ENCODE measurements around the gene DR1. TPM values are rescaled to one million over a fixed set of nuclear protein-coding genes. Genes with fewer than 3 reads are reported as not detected.
A peak's percentile ranks its signal among the peaks of the same experiment; 100 is the strongest.

Gene DR1
- polyA plus RNA-seq, 3 donors from 2014 or later, result 48.0 to 87.9 (median 80.5) TPM

DNA sequence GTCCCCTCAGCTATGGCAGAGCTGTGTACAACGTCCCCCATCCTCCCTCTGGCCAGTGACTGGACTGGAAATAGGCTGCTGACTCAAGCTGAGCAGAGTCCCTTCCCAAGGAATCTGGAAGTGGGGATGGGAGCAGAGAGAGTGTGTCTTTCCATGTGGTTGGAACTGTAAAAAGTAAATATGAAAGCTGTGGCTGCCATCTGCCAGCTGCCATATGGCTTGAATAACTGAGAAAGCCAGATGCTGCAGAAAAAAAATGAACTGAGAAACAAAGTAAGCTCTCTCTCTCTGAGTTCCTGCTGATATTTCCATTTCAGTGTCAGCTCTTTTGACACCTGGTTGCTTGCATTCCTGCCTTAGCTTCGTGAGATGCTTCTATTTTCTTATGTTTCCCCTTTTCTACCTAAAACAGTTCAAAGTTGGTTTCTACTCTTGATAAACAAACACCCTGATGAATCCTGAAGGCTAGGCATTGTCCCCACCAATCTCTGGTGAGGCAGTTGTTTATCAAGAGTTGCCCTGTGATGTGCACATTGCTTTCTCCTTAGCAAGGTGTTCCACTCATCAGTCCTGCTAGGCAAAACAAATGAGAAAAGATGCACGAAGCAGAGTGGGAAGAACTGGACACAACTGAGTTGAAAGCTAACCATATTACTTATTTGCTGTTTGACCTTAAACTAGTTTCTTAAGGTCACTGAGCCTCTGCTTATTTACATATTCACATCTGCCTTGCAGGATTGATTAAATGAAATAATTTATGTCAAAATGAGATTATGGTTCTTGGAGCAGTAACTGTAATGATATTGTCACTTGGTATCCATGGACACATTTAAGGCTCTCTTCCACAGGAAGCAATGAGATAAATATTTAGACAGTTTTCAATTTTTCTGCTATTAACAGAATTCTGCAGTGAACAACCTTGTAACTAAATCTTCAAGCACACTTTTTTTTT is 16.6 kb upstream of the DR1 start:
- DNase-seq, result no peak
- Mint-ChIP-seq H3K9me3 (no peaks in the 10 kb centered on the region), H3K27me3 (ENCODE audit: low read depth in 3 of 3) (peaks cover 0 to 1% (median 0%) of the 10 kb centered on the region in 3 donors), H3K4me1 (no peaks in the 10 kb centered on the region), H3K36me3 (peaks cover 0 to 16% (median 7%) of the 10 kb centered on the region in 3 donors), H3K4me3 (no peak overlapping the region), H3K27ac (no peak overlapping the region)

DNA sequence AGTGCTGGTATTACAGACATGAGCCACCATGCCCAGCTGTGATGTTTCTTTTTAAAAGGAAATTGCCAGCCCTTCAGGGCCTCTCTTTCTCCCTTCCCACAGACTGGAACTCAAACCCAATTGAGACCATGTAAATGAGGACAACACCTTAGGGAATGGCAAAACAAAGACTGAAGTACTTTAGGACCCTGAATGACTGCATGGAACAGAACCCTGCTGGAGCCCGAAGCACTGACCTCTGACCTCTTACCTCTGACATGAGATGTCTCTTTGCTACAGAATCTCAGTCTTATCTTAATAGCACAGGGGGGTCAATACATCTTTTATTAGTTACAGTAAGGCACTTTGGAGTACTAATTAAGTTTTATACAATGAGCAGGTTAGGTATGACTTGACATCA is 15.5 kb upstream of the DR1 start:
- Mint-ChIP-seq H3K36me3 (peaks cover 0 to 9% (median 7%) of the 10 kb centered on the region in 3 donors), H3K4me3 (no peak overlapping the region), H3K27ac (no peak overlapping the region), H3K9me3 (no peaks in the 10 kb centered on the region), H3K4me1 (no peaks in the 10 kb centered on the region), H3K27me3 (ENCODE audit: low read depth in 3 of 3) (peaks cover 0 to 1% (median 0%) of the 10 kb centered on the region in 3 donors)
- DNase-seq, result no peak

DNA sequence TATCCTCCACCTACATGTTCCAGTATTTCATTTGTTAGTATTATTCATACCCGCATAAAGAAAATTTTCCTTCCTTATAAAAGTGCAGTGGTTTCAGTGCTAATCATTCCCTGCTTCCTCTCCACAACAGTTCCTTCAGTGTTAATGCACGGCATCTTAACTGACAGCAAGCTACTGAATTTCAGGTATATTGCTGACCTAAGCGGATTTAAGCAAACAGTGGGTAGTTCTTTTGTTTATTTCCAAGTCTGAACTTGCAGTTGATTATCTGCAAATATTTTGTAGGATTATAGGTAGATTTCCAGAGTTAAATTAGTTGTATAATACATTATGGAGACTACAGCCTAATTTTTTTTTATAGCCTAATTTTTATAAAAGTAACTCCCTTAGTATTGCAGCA is 15.1 kb upstream of the DR1 start:
- H3K36me3 Mint-ChIP-seq, result peaks cover 0 to 8% (median 7%) of the 10 kb centered on the region in 3 donors
- no peaks in the 10 kb centered on the region for H3K9me3 Mint-ChIP-seq
- H3K4me1 Mint-ChIP-seq, result no peaks in the 10 kb centered on the region

DNA sequence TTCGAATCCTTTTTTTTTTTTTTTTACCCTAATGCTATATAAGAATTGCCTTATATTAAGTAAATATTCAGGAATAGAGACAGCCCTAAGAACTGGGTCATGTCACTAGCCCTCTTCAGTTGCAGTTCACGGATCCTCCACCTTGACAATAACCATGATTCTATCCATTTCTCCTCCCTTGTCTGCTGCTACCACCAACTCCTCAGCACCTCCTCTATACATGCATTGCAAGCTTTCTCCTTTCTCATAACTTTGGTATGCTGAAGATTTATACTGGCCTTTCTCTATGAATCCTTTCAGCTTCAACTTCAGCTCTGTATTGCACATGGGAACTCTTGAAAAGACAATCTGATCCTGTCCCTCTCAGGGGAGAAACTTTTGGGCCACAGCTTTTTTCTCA is 14.3 kb upstream of the DR1 start:
- H3K9me3 Mint-ChIP-seq, result no peaks in the 10 kb centered on the region
- H3K27ac Mint-ChIP-seq, result no peak overlapping the region

More for the DNA sequence above, 15.1 kb upstream of the DR1 start:
- Mint-ChIP-seq H3K27ac (no peak overlapping the region), H3K27me3 (ENCODE audit: low read depth in 3 of 3) (peaks cover 0 to 1% (median 0%) of the 10 kb centered on the region in 3 donors), H3K4me3 (no peak overlapping the region)
- DNase-seq, result no peak

DNA sequence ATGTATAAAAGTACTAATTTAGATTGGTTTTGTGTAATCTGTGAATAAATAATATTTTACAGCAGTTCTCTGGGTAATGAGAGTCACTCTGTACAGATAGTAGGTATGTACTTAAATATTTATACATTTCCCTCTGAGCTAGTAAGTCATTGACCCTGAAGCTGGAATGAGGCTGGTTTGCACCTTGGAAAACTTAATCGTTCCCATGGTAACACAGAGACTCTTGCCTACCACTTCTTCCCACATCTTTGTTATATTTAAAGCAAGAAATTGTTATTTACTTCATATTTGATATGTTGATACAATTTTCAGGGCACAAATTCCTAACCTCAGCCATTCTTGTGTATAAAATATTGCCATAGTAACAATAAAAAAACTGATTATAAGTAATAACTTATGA is 13.3 kb upstream of the DR1 start:
- H3K4me3 Mint-ChIP-seq, result no peak overlapping the region
- peaks cover 0 to 1% (median 0%) of the 10 kb centered on the region in 3 donors for H3K27me3 Mint-ChIP-seq (ENCODE audit: low read depth in 3 of 3)
- no peaks in the 10 kb centered on the region for H3K9me3 Mint-ChIP-seq
- DNase-seq, result no peak
- H3K27ac Mint-ChIP-seq, result no peak overlapping the region
- H3K4me1 Mint-ChIP-seq, result no peaks in the 10 kb centered on the region
- H3K36me3 Mint-ChIP-seq, result peaks cover 0 to 8% (median 4%) of the 10 kb centered on the region in 3 donors

More for the DNA sequence above, 14.3 kb upstream of the DR1 start:
- peaks cover 0 to 8% (median 5%) of the 10 kb centered on the region in 3 donors for H3K36me3 Mint-ChIP-seq
- no peak for DNase-seq
- H3K27me3 Mint-ChIP-seq (ENCODE audit: low read depth in 3 of 3), result peaks cover 0 to 1% (median 0%) of the 10 kb centered on the region in 3 donors
- no peak overlapping the region for H3K4me3 Mint-ChIP-seq
- H3K4me1 Mint-ChIP-seq, result no peaks in the 10 kb centered on the region

DNA sequence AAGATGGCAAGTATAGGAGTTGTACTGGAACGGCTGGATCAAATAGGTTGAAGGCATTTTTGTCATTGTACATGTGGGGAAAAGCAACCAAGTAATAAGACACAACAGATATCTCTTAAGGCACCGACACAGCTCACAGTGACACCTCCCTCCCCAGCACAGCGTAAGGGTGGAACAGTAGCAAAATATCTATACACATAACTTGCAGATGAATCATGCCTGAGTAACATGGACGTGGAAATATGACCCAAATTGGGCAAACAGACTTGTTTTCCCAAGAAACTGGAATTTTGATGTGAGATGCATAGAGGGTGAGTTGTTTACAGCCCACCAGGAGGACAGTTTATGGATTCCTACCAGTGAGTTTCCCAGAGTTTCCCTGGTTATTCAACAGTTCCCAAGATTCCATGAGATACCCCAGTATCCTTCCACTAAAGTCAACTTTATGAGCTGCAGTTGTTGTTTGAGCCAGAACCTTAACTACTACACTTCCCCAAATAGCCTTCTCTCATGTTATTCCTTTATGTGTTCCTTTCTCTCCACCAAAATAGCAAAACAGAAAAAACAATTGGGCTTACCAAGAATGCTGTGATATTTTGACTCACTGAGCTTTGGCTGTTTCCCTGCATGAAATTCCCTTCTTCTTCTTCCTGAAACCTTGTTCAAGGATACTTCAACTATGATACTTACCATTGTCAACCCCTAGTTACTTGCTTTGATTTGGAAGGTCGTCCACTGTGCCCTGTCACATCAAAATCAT is 7.1 kb upstream of the DR1 start:
- H3K4me3 Mint-ChIP-seq, result no peak overlapping the region

DNA sequence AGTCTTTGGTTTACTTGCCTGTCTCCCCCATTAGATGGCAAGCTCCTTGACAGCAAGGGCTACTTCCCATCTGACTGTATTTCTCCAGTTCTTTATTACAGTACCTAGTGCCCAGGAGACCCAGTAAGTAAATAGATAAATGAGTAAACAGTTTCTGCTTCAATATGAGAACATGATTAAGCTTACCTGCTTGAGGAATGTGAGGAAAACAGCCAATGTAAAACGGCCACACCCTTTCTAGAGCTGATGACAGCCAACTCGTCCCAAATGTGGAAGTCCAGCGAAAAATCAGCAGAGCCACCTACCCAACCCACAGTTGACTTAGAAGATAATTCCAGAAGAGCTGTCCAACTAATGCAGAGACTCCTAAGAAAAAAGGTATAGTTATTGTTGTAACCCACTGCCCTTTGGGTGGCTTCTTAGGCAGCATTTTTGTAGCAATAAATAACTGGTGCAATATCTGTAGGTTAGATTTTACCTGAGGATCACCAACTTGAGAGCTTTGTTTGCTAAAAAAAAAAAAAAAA is 6.5 kb upstream of the DR1 start:
- no peak for DNase-seq
- H3K27me3 Mint-ChIP-seq (ENCODE audit: low read depth in 3 of 3), result no peaks in the 10 kb centered on the region
- H3K4me3 Mint-ChIP-seq, result no peak overlapping the region
- peaks cover 10 to 13% (median 12%) of the 10 kb centered on the region in 3 donors for H3K36me3 Mint-ChIP-seq
- no peak overlapping the region for H3K27ac Mint-ChIP-seq
- H3K9me3 Mint-ChIP-seq, result no peaks in the 10 kb centered on the region
- H3K4me1 Mint-ChIP-seq, result no peaks in the 10 kb centered on the region

More for the DNA sequence above, 7.1 kb upstream of the DR1 start:
- peaks cover 10 to 13% (median 12%) of the 10 kb centered on the region in 3 donors for H3K36me3 Mint-ChIP-seq
- peak overlapping the region in 1 of 6 donors; percentile 6 for H3K27ac Mint-ChIP-seq
- H3K9me3 Mint-ChIP-seq, result no peaks in the 10 kb centered on the region
- H3K4me1 Mint-ChIP-seq, result no peaks in the 10 kb centered on the region
- DNase-seq, result no peak
- peaks cover 0 to 1% (median 0%) of the 10 kb centered on the region in 3 donors for H3K27me3 Mint-ChIP-seq (ENCODE audit: low read depth in 3 of 3)

DNA sequence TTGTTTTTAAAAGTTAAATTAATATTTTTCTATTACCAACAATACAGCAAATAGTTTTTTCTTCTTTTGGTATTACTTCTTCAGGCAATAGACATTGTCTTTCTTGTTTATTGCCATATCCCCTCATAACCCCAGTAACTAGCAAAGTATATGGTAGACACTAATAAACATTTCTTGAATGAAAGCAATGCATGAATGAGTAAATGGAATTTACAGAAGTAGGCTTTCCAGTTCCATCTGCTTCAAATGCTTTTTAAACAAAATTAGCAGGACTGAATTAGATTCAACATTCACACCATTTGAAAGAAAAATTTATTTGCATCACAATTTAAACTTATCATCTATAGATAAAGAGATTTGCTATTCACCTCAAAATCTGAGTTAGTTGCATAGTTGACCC is 5.6 kb upstream of the DR1 start:
- Mint-ChIP-seq H3K4me3 (no peak overlapping the region), H3K4me1 (peaks cover 3 to 4% of the 10 kb centered on the region in 2 donors), H3K27me3 (ENCODE audit: low read depth in 3 of 3) (peaks cover 0 to 3% (median under 1%) of the 10 kb centered on the region in 3 donors), H3K36me3 (peaks cover 10 to 13% (median 12%) of the 10 kb centered on the region in 3 donors), H3K9me3 (no peaks in the 10 kb centered on the region), H3K27ac (no peak overlapping the region)
- DNase-seq, result no peak

DNA sequence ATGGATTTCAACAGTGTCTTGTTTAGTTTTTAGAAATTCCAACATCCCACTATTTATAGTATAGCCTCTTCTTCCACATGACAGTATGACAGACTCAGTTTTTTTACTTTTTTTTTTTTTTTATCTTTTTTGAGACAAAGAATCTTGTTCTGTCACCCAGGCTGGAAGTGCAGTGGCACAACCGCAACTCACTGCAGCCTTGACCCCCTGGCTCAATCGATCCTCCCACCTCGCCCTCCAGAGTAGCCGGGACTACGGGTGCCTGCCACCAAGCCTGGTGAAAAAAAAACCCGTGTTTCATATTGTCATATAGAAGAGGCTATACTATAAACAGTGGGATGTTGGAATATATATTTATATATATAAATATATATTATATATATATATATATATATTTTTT is 1.2 kb upstream of the DR1 start:
- H3K4me1 Mint-ChIP-seq, result peaks cover 38 to 39% of the 10 kb centered on the region in 2 donors
- H3K36me3 Mint-ChIP-seq, result peaks cover 0 to 2% (median 0%) of the 10 kb centered on the region in 3 donors
- H3K27ac Mint-ChIP-seq, result no peak overlapping the region
- peaks cover 9 to 21% (median 14%) of the 10 kb centered on the region in 3 donors for H3K27me3 Mint-ChIP-seq (ENCODE audit: low read depth in 3 of 3)
- H3K9me3 Mint-ChIP-seq, result no peaks in the 10 kb centered on the region
- DNase-seq, result no peak
- no peak overlapping the region for H3K4me3 Mint-ChIP-seq

DNA sequence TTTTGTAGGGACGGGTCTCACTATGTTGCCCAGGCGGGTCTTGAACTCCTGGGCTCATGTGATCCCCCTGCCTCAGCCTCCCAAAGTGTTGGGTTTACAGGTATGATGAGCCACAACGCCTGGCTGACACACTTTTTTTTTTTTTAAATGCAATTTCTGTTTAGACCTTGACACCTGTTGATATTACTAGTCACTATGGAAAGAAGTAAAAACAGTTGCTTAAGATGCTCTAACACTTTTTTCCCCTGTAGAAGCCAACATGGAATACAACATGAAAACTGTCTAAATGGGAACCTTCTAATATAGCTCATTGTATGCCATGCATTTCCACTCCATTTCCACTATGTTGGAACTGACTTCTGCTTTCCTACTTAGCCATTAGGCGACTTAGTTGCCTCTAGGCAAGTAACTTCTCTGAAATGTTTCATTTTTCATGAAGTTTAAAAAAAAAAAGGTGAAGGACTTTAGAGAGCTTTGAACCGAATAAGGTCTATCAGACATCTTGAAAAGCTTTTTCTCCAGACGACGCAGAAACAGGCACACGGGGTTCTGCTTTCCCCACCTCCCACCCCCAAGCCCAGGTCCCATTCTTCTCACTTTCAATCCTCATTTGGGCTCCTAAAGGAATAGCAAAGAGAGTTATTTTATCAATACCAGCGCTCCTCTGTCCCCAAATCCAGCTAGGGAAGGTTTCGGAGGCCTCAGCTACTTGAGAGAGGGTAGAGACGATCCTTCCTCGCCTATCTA is 648 bp upstream of the DR1 start:
- Mint-ChIP-seq H3K4me1 (peaks cover 43 to 45% of the 10 kb centered on the region in 2 donors), H3K36me3 (peaks cover 0 to 5% (median 0%) of the 10 kb centered on the region in 3 donors), H3K27ac (peak overlapping the region; percentile 96 to 100 (median 99)), H3K27me3 (ENCODE audit: low read depth in 3 of 3) (peaks cover 9 to 21% (median 14%) of the 10 kb centered on the region in 3 donors), H3K9me3 (no peaks in the 10 kb centered on the region), H3K4me3 (peak overlapping the region; percentile 92 to 100 (median 99))
- DNase-seq, result no peak

DNA sequence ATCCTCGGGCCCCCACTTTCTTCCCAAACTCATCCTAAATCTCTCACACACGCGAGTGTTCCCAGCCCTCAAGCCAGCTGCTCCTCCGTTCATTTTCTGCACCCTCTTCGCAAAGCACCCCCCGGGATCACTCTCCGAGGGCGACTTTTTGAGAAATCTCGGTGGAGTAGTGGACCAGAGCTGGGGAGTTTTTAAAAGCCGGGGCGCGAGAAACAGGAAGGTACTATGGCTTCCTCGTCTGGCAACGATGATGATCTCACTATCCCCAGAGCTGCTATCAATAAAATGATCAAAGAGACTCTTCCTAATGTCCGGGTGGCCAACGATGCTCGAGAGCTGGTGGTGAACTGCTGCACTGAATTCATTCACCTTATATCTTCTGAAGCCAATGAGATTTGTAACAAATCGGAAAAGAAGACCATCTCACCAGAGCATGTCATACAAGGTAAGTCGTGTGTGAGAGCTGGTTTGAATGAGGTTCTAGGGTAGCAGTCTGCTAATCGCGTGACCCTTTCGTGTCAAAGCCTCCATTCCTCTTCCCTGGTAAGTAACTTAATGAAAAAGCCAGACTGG is 800 bp downstream of the DR1 start:
- H3K4me1 Mint-ChIP-seq, result peaks cover 53 to 59% of the 10 kb centered on the region in 2 donors
- no peaks in the 10 kb centered on the region for H3K9me3 Mint-ChIP-seq

DNA sequence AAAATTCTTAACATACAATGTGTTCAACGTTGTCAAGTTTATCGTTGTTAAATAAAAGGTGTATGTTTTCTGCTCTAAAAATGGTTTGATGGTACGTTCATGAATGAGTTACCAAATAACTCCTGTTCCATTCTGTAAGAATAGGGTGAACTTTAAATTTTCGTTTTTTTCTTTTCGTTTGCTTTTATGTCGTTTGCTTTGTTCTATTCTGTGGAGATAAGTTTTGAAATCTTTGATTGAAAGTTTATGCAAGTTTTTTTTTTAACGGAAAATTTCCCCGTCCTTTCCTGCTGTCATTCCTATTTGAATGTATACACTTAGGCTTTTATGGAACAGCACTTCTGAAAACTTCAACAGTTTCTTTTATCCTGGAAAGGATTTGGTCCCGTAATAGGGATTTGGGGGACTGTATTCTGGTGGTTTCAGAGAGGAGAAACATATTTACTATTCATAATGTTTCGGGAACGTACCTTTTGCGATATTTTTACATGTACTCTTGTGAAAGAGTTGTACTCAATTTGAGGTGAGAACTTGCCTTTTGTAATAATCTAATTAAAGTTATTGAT is 1.7 kb downstream of the DR1 start:
- H3K4me1 Mint-ChIP-seq, result peaks cover 57 to 68% of the 10 kb centered on the region in 2 donors
- peak overlapping the region; percentile 96 to 100 (median 99) for H3K27ac Mint-ChIP-seq
- peaks cover 9 to 21% (median 14%) of the 10 kb centered on the region in 3 donors for H3K27me3 Mint-ChIP-seq (ENCODE audit: low read depth in 3 of 3)
- peaks cover 0 to 6% (median 3%) of the 10 kb centered on the region in 3 donors for H3K36me3 Mint-ChIP-seq
- H3K4me3 Mint-ChIP-seq, result peak overlapping the region; percentile 92 to 100 (median 99)
- no peak for DNase-seq
- no peaks in the 10 kb centered on the region for H3K9me3 Mint-ChIP-seq

More for the DNA sequence above, 800 bp downstream of the DR1 start:
- Mint-ChIP-seq H3K27me3 (ENCODE audit: low read depth in 3 of 3) (peaks cover 9 to 21% (median 14%) of the 10 kb centered on the region in 3 donors), H3K27ac (peak overlapping the region; percentile 96 to 100 (median 99)), H3K36me3 (peaks cover 0 to 6% (median 0%) of the 10 kb centered on the region in 3 donors), H3K4me3 (peak overlapping the region; percentile 92 to 100 (median 99))
- DNase-seq, result peak; percentile 51 to 59 (median 58)
